Glomerular endothelial cell (primary cell): Measurements from ENCODE around the gene MYMX. TPM values are rescaled to one million over a fixed set of nuclear protein-coding genes. Genes with fewer than 3 reads are reported as not detected.

Source experiments
- DNase-seq: peaks from one replicate; pipeline ENCODE4 v3.0.0-alpha.2; 2011; ENCODE audit warnings: low read depth, low spot score; ENCODE audit errors: extremely low read depth
- total RNA-seq: library from RNA; depleted of rRNA; stranded (reverse); fragments of >200 nt; gene quantifications from 2 replicates; pipeline ENCODE4 v1.2.3, GENCODE V29; 2015

Gene MYMX
- total RNA-seq, 1 donor from 2014 or later: 2.2 TPM

- DNase-seq: no peak
Observed at GRCh38 chr6:44249082-44249748, 32.5 kb downstream of the MYMX start.

- DNase-seq: no peak
Observed at GRCh38 chr6:44250067-44250717, 33.5 kb downstream of the MYMX start.

GRCh38 chr6:44250718-44251123 lies 34.0 kb downstream of the MYMX start:
- DNase-seq: no peak

GRCh38 chr6:44251576-44252524 lies 35.1 kb downstream of the MYMX start:
- DNase-seq: no peak

GRCh38 chr6:44253307-44254101 lies 36.8 kb downstream of the MYMX start:
- no peak for DNase-seq

GRCh38 chr6:44254191-44255104 lies 37.7 kb downstream of the MYMX start:
- DNase-seq: no peak

GRCh38 chr6:44255105-44255808 lies 38.5 kb downstream of the MYMX start:
- DNase-seq: no peak

- no peak for DNase-seq
Observed at GRCh38 chr6:44255871-44256774, 39.4 kb downstream of the MYMX start.

- no peak for DNase-seq
Observed at GRCh38 chr6:44256775-44257024, 40.0 kb downstream of the MYMX start.

GRCh38 chr6:44257025-44257752 lies 40.5 kb downstream of the MYMX start, which contains the start of gene SLC35B2:
Gene SLC35B2 (minus strand): TSS chr6:44257528. CDS start chr6:44257410, 118 bp downstream.
- DNase-seq: no peak

GRCh38 chr6:44257753-44258324 lies 41.1 kb downstream of the MYMX start:
- no peak for DNase-seq

- DNase-seq: no peak
Observed at GRCh38 chr6:44258325-44258863, 41.7 kb downstream of the MYMX start.

GRCh38 chr6:44258921-44259320 lies 42.2 kb downstream of the MYMX start:
- no peak for DNase-seq

GRCh38 chr6:44260011-44260410 lies 43.3 kb downstream of the MYMX start:
- DNase-seq: no peak

- DNase-seq: no peak
Observed at GRCh38 chr6:44260451-44261297, 43.9 kb downstream of the MYMX start.

GRCh38 chr6:44261581-44261980 lies 44.9 kb downstream of the MYMX start:
- no peak for DNase-seq
